GM18867 (cell line): ENCODE results near the gene ADGRB2.

ENCODE experiments used
- ATAC-seq: cut with Tn5 transposase; IDR thresholded peaks from one replicate; pipeline ENCODE4 v1.9.1; 2021; ENCODE audit warnings: mild to moderate bottlenecking, moderate library complexity; ENCODE audit not compliant: unreplicated experiment

ADGRB2 gene, protein sequence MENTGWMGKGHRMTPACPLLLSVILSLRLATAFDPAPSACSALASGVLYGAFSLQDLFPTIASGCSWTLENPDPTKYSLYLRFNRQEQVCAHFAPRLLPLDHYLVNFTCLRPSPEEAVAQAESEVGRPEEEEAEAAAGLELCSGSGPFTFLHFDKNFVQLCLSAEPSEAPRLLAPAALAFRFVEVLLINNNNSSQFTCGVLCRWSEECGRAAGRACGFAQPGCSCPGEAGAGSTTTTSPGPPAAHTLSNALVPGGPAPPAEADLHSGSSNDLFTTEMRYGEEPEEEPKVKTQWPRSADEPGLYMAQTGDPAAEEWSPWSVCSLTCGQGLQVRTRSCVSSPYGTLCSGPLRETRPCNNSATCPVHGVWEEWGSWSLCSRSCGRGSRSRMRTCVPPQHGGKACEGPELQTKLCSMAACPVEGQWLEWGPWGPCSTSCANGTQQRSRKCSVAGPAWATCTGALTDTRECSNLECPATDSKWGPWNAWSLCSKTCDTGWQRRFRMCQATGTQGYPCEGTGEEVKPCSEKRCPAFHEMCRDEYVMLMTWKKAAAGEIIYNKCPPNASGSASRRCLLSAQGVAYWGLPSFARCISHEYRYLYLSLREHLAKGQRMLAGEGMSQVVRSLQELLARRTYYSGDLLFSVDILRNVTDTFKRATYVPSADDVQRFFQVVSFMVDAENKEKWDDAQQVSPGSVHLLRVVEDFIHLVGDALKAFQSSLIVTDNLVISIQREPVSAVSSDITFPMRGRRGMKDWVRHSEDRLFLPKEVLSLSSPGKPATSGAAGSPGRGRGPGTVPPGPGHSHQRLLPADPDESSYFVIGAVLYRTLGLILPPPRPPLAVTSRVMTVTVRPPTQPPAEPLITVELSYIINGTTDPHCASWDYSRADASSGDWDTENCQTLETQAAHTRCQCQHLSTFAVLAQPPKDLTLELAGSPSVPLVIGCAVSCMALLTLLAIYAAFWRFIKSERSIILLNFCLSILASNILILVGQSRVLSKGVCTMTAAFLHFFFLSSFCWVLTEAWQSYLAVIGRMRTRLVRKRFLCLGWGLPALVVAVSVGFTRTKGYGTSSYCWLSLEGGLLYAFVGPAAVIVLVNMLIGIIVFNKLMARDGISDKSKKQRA (N-terminal part only)

DNA sequence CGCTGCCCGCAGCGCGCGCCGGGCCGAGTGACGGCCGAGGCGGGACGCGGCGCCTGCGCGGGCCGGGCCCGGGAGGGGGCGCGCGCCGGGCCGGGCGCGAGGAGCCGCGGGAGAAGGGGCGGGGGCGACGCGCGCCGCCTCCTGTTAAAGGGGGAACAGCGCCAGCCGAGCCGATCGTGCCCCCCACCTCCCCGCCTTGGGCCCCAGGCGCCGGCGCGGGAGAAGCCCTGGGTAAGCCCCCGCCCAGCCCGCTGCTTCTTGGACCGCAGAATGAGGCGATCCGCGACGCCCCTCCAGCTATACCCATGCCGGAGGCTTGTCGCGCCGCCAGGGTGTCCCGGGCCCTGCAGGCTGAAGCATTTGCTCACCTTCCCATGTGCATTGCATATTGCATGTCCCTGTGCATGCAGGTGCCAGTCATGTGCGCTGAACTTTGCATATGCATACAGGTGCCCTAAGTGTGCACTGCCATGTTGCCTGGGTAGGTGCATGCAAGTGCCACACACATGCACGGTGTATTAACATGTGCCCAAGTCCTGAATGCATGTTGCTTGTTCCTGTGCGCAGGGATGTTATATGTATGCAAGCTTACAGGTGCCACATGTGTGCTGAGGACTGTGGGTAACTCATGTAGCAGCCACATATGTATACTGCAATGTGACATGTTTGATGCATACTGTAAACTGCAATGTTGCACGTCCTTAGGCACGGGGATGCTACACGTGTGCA is at the start of gene ADGRB2:
Gene ADGRB2, minus strand, starts transcription at position 29 of the 729 bp plus-strand sequence. CDS start 7,119 bp downstream, outside the sequence.
- ATAC-seq, result no peak

DNA sequence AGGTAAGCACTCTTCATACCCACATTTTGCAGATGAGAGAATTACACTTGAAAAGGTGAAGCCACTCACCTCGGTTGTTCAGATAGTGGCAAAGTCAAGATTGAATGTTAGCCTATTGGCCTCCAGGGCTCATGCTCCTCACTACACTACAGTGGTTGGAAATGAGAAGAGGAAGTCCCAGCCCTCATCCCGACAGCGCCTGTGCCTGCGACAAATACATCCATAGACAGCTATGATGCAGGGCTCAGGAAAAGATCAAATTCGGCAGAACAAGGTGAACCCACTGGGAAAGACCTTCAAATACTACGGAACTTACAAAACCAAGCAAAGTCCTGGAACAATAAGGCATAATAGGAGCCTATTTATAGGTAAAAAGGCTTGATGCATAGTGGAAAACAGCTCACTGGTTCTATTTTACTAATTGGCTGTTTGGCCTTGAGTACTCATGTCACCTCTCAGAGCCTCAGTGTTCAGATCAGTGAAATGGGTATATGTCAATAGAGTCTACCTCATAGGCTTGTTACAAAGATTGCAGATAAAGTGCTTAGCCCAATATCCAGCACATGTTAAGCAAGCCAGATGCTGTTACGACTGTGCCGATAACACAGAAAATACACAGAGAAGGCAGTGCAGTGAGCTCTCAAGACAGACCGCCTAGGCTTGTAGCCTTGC is 48.2 kb upstream of the ADGRB2 start:
- no peak for ATAC-seq

DNA sequence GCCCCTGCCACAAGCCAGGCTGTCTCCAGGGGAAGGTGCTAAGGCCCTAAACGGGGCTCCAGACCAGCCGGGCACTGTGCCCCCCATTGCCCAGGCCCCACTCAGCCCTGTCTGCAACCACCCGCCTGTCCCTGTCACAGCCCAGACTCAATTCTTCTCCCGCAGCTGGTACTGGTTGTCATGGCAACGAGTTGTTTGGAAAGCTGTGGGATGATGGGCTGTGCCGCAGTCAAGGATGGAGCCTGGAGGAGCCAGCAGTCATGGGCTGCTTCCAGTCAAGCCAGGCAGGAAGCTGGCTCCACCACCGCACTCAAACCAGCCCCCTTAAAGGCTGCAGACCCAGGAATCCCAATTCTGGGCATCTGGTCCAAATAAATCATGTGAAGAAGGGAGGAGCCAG is 47.5 kb upstream of the ADGRB2 start:
- no peak for ATAC-seq

DNA sequence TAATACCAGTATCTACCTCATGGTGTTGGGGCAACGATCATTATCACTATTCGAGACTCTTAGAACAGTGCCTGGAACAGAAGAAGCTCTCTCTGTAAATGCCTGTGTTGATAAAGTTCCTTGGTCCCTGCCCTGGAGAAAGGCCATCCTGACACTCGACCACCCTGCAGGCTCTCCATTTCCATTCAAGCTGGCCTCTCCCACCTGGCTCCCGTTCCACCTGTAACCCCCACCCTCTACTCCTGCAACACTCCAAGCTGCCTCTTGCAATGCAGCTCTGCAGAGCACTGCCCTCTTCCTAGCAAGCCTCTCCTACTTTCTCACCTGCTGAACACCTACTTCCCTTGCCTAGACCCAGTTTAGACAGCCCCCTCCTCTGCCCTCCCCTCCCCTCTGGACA is 45.6 kb upstream of the ADGRB2 start:
- ATAC-seq, result no peak

DNA sequence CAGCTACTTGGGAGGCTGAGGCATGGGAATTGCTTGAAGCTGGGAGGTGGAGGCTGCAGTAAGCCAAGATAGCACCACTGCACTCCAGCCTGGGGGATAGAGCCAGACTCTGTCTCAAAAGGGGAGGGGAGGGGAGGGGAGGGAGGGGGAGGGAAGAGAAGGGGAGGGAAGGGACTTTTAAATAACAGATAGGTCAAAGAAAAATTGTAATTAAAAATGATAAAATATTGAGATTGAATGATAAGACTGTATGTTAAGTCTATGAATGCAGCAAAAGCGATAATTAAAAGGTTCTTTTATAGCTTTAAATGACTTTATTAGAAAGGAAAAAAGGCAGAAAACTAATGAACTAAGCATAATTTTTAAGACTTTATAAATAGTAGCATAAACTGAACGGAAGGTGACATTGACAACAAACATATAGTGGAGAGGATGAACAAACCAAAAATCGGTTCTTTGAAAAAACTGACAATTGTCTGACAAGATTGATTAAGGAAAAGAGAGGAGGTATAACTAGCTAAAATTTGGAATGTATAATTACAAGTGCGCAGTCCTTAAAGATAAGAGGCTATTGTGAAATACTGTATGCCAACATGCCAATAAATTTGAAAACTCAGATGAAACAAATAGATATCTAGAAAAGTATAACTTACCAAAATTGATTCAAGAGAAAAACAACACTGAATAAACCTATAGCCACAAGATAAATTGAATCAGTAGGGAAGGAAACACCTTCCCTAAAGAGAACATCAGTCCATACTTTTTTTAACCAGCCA is 43.3 kb upstream of the ADGRB2 start:
- ATAC-seq, result no peak

DNA sequence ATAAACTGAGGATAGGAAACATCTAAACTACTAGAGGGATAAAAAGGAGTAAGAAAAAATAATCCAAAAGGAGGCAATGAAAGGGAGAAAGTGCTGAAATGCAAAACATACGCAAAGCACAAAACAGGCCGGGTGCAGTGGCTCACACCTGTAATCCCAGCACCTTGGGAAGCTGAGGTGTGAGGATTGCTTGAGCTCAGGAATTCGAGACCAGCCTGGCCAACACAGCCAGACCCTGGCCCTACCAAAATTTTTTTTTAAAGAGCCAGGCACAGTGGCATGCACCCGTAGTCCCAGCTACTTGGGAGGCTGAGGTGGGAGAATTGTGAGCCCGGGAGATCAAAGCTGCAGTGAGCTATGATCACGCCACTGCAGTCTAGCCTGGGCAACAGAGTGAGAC is 41.2 kb upstream of the ADGRB2 start:
- ATAC-seq, result no peak

DNA sequence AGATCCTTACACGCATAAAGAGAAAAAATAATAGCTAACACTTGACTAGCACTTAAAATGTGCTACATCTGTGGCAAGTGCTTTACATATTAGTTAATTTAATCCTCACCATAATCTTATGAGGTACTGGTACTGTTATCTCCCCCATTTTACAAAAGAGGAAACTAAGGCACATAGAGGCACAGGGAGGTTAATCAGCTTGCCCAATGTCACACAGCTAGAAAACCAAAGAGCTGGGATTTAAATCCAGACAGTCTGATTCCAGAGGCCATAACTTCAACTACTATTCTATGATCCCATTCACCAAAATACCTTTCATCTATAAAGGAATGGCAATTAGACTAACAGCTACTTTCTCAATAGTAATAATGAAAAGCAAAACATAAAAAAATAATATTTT is 40.0 kb upstream of the ADGRB2 start:
- ATAC-seq, result no peak

DNA sequence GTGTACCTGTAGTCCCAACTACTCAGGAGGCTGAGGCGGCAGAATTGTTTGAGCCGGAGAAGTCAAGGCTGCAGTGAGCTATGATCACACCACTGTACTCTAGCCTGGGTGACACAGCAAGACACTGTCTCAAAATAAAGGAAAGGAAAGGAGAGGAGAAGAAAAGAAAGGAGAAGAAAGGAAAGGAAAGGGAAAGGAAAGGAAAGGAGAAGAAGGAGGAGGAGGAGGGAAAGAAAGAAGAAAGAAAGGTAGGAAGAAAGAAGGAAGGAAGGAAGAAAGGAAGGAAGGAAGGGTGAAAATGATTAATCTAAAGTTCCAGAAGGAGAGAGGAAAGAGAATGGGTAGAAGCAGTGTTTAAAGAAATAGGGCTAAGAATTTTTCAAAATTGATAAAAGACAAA is 39.5 kb upstream of the ADGRB2 start:
- no peak for ATAC-seq

DNA sequence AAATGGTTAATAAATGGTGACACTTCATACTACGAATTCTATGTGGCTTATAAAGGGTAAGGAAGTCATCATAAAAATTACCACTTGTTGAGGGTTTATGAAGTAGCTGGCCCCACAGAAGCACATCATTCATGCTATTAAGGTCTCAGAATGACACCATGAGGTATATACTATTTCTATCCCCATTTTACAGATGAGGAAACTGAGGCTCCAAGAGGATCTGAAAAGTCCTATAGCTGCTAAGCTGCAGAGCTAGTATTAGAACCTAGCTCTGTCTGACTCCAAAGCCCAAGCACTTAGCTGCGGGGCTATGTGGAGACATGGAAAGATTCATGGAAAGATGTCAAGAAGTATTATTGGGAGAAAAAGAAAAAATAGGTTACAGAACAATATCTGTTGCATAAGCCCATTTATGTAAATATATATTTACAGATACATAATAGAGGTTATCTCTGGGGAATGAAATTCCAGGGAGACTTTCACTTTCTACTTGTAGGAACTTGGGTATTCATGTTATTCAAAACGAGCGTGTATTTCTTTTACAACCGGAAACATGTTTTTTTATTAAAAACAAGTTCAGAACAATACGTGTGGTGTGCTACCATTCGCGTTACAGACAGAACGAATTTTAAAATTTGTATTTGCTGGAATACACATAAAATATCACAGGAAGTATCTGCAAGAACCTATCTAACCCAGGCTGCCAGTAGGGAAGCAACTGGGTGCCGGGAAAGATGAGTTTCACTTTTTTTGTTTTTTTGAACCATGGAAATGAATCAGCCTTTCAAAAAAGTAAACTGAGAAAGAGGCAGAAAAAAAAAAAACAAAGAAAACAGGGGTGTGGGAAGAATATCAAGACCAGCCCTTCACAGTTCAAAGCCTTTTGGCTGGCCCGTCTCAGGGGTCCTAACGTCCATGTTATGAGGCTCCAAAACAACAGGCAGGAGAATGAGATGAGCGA is 38.3 kb upstream of the ADGRB2 start:
- ATAC-seq, result no peak

DNA sequence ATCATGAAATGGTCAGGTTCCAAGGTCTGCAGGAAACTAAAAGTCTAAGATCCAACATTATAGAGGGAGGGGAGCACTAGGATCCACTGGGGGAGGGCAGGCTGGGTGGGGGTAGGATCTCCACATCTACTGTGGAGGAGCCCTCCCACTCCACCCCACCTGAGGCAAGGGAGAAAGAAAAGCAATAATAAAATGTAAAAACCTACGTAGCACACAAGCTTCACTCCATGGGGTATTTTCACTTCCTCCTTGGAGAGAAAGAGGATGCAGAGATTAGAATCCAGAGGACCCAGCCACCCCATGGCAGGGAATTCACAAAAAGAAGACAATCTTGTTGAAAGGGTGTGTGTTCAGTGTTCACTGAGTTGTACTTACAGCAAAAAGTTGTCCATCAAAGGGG is 37.3 kb upstream of the ADGRB2 start:
- ATAC-seq, result no peak

DNA sequence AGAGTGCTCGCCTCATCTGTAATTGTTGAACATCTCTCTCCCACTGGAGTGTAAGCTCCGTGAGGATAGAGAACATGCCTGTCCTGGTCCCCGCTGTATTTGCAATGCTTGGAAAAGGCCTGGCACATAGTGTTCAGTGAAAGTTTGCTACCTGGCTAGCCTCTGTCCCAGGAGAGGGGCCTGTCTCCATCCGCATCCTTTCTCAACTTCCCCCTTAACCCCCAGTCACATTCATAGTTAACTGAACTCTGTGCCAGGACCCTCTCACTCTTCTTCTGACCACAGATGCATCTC is 36.5 kb upstream of the ADGRB2 start:
- no peak for ATAC-seq

DNA sequence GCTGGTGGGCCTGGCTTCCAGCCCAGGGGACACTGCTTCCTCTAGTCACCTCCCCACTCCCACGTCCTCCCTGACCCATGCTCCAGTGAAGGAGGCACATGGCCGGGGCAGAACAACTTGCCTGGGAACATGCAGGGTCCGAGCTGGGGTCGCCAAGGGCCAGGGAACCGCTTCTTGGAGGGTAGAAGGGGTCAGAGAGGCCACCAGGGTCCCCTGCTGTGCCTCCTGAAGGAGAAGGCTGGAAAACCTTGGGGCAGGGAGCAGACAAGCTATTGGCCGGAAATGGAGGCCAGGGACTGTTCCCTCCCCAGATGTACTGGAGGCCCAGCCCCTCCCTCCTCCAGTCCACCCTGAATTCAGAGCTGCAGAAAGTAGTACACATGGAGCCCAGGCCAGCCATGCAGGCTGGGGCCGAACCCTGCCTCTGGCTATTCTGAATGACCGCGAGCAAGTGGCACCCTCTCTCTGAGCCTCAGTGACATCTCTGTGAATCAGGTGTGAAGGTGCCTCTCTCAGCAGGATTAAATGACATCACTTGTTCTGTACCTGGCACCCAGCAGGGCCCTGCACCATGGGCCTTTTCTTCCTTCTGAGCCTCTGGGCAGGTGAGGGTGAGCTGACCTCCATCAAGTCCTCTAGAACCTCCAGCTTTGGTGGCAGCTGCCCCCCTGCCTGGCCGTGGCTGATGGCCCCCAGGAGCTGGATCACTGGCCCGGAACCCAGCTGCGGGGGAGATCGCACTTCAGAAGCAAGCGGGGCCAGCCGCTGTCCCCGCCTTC is 35.9 kb upstream of the ADGRB2 start:
- ATAC-seq, result no peak

DNA sequence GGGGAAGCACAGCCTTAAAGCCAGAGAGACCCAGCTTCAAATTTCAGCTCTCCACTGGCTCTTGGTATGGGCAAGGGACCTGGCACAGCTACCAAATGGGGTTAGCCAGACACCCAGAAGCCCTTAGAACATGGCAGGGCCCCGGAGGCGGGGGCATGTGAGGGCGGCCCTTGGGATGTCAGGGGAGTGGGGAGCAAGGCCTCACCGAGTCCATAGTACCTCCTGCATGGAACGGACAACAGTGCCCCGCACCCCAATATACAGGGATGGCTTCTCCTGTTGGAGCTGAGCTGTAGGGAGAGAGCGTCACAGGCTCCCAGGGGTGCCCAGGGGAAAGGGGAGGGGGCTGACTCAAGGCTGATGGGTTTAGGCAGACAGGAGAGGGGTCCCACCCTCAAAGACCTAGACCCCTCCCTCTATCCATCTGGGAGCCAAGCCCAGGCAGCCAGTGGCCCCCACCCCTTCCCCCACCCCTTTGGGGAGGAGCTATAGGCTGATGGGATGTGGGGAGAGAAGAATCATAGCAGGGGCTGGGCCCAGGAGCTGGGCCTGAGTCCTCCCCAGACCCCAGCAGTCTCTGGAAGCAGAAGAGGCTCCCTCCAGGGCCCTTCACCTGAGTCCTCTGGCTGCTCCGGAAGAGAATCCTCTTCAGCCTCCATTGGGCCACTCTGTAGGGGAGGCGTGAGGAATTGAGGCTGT is 35.2 kb upstream of the ADGRB2 start:
- ATAC-seq, result no peak

DNA sequence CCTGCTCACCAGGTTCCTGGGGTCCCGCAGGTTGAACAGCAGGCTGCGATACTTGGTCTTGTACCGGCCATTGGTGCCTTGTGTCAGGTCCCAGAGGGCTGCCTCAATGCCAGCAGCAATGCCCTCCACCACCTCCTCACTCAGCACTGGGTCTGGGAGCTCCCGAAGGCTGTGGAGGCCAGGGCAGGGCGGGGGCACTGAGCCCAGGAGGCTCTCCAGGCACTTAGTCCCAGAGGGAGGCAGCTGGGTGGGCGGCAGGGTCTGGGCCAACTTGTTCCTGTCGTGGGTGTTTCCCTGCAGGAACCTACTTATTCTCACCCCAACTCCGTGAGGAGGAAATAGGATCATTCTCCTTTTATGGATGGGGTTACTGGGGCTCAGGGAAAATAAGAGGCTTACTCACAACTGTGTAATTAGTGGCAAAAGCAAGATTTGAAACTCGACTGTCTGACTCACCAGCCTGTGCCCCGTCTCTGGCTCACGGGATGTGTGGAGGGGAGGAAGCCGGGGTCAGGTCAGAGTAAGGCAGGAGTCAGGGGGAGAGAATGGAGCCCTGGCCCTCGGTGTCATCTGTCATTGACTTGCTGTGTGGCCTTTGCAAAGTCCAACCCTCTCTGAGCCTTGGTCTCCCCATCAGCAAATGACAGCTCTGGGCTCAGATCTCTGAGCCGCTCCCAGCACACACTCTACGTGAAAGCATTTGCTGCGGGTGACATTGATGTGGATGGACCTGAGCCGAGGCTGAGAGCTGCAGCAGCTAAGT is 34.5 kb upstream of the ADGRB2 start:
- no peak for ATAC-seq

DNA sequence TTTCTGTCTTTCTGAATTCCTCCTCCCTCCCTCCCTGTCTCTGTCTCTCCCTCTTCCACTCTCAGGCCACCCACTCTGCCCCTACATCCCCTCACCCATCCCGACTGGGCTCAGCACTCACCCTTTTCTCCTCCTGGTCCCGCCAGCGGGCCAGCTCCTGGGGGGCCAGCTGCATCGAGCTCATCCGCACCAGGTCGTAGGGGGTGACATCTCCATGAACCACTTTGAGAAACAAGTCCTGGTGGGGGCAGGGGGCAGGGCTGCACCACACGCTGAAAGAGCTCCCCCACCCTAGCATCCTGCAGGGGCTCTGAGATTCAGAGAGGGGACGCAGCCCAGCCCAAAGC is 33.9 kb upstream of the ADGRB2 start:
- no peak for ATAC-seq

DNA sequence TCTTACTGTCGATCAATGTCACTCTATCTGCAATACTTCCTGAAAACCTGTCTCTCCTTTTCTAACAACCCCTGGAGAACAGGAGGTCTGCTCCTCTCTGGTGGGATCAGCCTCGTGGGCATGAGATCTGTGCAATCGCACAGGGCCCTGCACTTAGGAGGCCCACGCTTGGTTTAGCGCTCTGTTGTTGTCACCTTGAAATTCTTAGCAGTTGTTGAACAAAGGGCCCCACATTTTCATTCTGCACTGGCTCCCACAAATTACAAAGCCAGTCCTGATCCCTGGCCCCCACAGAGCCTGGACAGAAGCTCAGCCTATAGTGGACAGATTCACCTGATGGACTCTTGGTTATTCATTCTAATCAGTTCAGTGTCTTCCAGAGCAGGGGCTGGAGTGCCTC is 33.1 kb upstream of the ADGRB2 start:
- no peak for ATAC-seq

DNA sequence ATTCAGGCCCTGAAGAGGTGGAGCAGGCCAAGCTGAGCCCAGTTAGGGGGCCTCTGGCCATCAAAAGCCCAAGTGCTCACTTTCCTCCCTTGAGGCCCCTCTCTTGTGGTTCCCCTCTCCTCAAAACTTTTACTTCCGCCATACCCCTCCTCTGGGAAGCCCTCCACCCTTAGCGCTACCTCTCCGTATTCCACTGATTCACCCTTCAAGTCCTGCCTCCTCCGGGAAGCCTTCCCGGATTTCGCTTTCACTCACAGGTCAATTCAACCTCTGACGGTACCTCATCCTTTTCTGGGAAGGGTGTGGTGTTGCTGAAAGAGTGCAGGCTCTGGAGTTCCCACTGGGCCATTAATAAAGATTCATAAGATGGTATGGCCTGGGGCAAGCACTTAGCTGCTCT is 32.6 kb upstream of the ADGRB2 start:
- no peak for ATAC-seq
